Measurements from ENCODE around the gene KIAA1755. TPM values are rescaled to one million over a fixed set of nuclear protein-coding genes. Genes with fewer than 3 reads are reported as not detected.

KIAA1755 gene
- total RNA-seq, 3 donors from 2014 or later = 2.1 to 5.1 (median 4.3) TPM

GRCh38 chr20:38192323-38192885 lies 68.1 kb downstream of the KIAA1755 start:
- TF ChIP-seq, protein P1, sequence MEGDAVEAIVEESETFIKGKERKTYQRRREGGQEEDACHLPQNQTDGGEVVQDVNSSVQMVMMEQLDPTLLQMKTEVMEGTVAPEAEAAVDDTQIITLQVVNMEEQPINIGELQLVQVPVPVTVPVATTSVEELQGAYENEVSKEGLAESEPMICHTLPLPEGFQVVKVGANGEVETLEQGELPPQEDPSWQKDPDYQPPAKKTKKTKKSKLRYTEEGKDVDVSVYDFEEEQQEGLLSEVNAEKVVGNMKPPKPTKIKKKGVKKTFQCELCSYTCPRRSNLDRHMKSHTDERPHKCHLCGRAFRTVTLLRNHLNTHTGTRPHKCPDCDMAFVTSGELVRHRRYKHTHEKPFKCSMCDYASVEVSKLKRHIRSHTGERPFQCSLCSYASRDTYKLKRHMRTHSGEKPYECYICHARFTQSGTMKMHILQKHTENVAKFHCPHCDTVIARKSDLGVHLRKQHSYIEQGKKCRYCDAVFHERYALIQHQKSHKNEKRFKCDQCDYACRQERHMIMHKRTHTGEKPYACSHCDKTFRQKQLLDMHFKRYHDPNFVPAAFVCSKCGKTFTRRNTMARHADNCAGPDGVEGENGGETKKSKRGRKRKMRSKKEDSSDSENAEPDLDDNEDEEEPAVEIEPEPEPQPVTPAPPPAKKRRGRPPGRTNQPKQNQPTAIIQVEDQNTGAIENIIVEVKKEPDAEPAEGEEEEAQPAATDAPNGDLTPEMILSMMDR (IDR thresholded peaks at IDR 0.05) = no peak
- TF ChIP-seq POLR2AphosphoS5 (IDR thresholded peaks at IDR 0.05) (no peak), POLR2A (IDR thresholded peaks at IDR 0.05) (no peak)
- no peak for DNase-seq (ENCODE audit: low spot score in 2 of 2)
- Histone ChIP-seq H3K36me3 (no peaks in the 10 kb centered on the region), H3K4me3 (no peak overlapping the region), H3K9me3 (no peaks in the 10 kb centered on the region), H3K27me3 (no peaks in the 10 kb centered on the region), H3K4me1 (no peaks in the 10 kb centered on the region), H3K27ac (no peak overlapping the region)
- intact Hi-C loops (cut with DNase I; ENCODE audit: low total_unique reads) = no loop called here

DNA sequence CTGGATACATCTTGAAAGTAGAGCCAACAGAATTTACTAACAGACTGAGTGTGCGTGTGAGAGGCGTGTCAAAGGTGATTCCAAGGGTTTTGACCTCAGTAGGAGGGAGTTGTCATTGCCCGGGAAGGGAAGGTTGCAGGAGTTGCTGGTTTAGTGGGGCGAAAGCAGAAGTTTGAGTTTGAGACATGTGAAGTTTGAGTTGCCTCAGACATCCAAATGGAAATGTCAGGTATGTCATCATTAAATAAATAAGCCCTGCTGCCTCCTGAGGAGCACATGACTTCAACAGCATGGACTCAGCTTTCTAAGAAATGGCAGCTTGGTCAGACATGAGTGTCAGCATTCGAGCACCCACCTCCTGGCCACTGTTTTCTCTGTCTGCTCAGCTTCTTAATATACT lies 68.9 kb downstream of the KIAA1755 start:
- no peaks in the 10 kb centered on the region for H3K27me3 ChIP-seq
- no peaks in the 10 kb centered on the region for H3K36me3 ChIP-seq
- H3K9me3 ChIP-seq = no peaks in the 10 kb centered on the region
- no peak overlapping the region for H3K27ac ChIP-seq
- TF ChIP-seq POLR2AphosphoS5 (IDR thresholded peaks at IDR 0.05) (no peak), POLR2A (IDR thresholded peaks at IDR 0.05) (no peak)
- TF ChIP-seq, protein P1 (IDR thresholded peaks at IDR 0.05) = no peak
- no peaks in the 10 kb centered on the region for H3K4me1 ChIP-seq
- intact Hi-C loops (cut with DNase I; ENCODE audit: low total_unique reads) = no loop called here
- H3K4me3 ChIP-seq = no peak overlapping the region
- no peak for DNase-seq (ENCODE audit: low spot score in 2 of 2)

GRCh38 chr20:38190936-38191371 lies 69.6 kb downstream of the KIAA1755 start:
- H3K4me3 ChIP-seq = no peak overlapping the region
- H3K9me3 ChIP-seq = no peaks in the 10 kb centered on the region
- no peak overlapping the region for H3K27ac ChIP-seq
- TF ChIP-seq, protein P1 (IDR thresholded peaks at IDR 0.05) = no peak
- no peak for TF ChIP-seq POLR2AphosphoS5 (IDR thresholded peaks at IDR 0.05)
- no peak for TF ChIP-seq POLR2A (IDR thresholded peaks at IDR 0.05)
- no peaks in the 10 kb centered on the region for H3K27me3 ChIP-seq
- H3K36me3 ChIP-seq = no peaks in the 10 kb centered on the region
- H3K4me1 ChIP-seq = no peaks in the 10 kb centered on the region
- intact Hi-C loops (cut with DNase I; ENCODE audit: low total_unique reads) = no loop called here
- DNase-seq (ENCODE audit: low spot score in 2 of 2) = no peak

GRCh38 chr20:38190166-38190565 lies 70.4 kb downstream of the KIAA1755 start:
- Histone ChIP-seq H3K9me3 (no peaks in the 10 kb centered on the region), H3K27me3 (no peaks in the 10 kb centered on the region), H3K36me3 (no peaks in the 10 kb centered on the region), H3K4me1 (no peaks in the 10 kb centered on the region), H3K27ac (no peak overlapping the region), H3K4me3 (no peak overlapping the region)
- no peak for DNase-seq (ENCODE audit: low spot score in 2 of 2)
- intact Hi-C loops (cut with DNase I; ENCODE audit: low total_unique reads) = no loop called here
- TF ChIP-seq POLR2AphosphoS5 (IDR thresholded peaks at IDR 0.05) = no peak
- TF ChIP-seq POLR2A (IDR thresholded peaks at IDR 0.05) = no peak
- TF ChIP-seq, protein P1 (IDR thresholded peaks at IDR 0.05) = no peak

- Histone ChIP-seq H3K4me3 (no peak overlapping the region), H3K9me3 (no peaks in the 10 kb centered on the region), H3K36me3 (no peaks in the 10 kb centered on the region), H3K27me3 (no peaks in the 10 kb centered on the region), H3K4me1 (no peaks in the 10 kb centered on the region), H3K27ac (no peak overlapping the region)
- DNase-seq (ENCODE audit: low spot score in 2 of 2) = no peak
- TF ChIP-seq POLR2AphosphoS5 (IDR thresholded peaks at IDR 0.05) (no peak), POLR2A (IDR thresholded peaks at IDR 0.05) (no peak)
- TF ChIP-seq, protein P1 (IDR thresholded peaks at IDR 0.05) = no peak
- intact Hi-C loops (cut with DNase I; ENCODE audit: low total_unique reads) = no loop called here
These were observed 73.0 kb downstream of the KIAA1755 start for GRCh38 chr20:38187517-38187916.

Data from breast epithelium (tissue), 4 donors.